Activated CD4-positive, alpha-beta T cell treated with anti-CD3 and anti-CD28 coated beads, Interleukin-2, amount 10 ng/mL, durations not matched to agents 24 days and 14 days (primary cell): ENCODE data around the gene SPNS1. TPM values are rescaled to one million over a fixed set of nuclear protein-coding genes. Genes with fewer than 3 reads are reported as not detected.
"Not testable (repeated sequence)": the region's sequence is repeated elsewhere in the genome, so short reads cannot be mapped to it uniquely, and the experiment has no call there.

Experiments used
- DNase-seq: peaks from one replicate; pipeline ENCODE4 v3.0.0; 2022
- H3K27ac Mint-ChIP-seq: one replicate; pipeline ENCODE4 v1.8.0; 2022; ENCODE audit warnings: mild to moderate bottlenecking, mixed read lengths
- H3K27me3 Mint-ChIP-seq: one replicate; pipeline ENCODE4 v1.8.0; 2022; ENCODE audit warnings: mixed read lengths
- H3K36me3 Mint-ChIP-seq: one replicate; pipeline ENCODE4 v1.8.0; 2022; ENCODE audit warnings: low read depth, mild to moderate bottlenecking, mixed read lengths
- H3K4me1 Mint-ChIP-seq: one replicate; pipeline ENCODE4 v1.8.0; 2021; ENCODE audit warnings: mixed read lengths
- H3K4me3 Mint-ChIP-seq: one replicate; pipeline ENCODE4 v1.8.0; 2022; ENCODE audit warnings: mild to moderate bottlenecking, moderate library complexity, mixed read lengths
- H3K9me3 Mint-ChIP-seq: one replicate; pipeline ENCODE4 v1.8.0; 2021; ENCODE audit warnings: mixed read lengths
- intact Hi-C: fragments of 100-400 bp; cut with micrococcal nuclease; formaldehyde crosslinking; loops from one replicate; pipeline ENCODE4 v1.15.1; 2023
- total RNA-seq: library from RNA; stranded (reverse); gene quantifications from 2 replicates; pipeline ENCODE4 v1.2.3, GENCODE V29; 2022

The SPNS1 gene, protein sequence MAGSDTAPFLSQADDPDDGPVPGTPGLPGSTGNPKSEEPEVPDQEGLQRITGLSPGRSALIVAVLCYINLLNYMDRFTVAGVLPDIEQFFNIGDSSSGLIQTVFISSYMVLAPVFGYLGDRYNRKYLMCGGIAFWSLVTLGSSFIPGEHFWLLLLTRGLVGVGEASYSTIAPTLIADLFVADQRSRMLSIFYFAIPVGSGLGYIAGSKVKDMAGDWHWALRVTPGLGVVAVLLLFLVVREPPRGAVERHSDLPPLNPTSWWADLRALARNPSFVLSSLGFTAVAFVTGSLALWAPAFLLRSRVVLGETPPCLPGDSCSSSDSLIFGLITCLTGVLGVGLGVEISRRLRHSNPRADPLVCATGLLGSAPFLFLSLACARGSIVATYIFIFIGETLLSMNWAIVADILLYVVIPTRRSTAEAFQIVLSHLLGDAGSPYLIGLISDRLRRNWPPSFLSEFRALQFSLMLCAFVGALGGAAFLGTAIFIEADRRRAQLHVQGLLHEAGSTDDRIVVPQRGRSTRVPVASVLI
- 21.2 and 23.1 TPM in 2 replicates for total RNA-seq

DNA sequence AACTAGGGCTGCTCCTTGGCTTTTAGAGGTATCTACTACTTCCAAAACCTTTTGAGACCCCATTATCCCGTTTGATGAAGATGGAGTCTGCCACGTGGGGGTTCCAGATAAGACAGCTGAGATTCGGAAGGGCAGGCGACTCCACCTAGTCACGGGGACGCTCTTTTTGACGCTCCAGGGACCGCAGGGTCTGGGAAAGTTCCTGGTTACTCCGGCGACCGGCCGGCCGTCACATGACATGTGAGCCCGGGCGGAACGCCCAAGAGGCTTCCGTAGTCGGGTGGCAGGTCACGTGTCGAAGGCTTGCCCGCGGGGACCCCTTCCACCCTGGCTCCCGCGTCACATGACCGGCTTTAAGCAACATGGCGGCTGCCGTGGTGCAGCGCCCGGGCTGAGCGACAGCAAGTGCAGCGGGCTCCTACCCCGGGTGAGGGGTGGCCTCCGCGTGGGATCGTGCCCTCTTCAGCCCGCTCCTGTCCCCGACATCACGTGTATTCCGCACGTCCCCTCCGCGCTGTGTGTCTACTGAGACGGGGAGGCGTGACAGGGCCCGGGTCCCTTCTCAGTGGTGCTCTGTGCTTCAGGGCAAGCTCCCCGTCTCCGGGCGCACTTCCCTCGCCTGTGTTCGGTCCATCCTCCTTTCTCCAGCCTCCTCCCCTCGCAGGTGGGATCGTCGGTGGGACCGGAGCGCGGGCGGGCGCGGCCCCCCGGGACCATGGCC, at the start of gene SPNS1:
SPNS1 (plus strand) TSS at position 342 of the 721 bp plus-strand sequence; CDS start at position 716, 374 bp downstream.
- Mint-ChIP-seq H3K36me3 (peaks cover 6% of the 10 kb centered on the region), H3K27ac (peak within 1 kb of the TSS; percentile 88), H3K4me1 (peaks cover 28% of the 10 kb centered on the region), H3K27me3 (no peaks in the 10 kb centered on the region), H3K9me3 (no peaks in the 10 kb centered on the region), H3K4me3 (peak within 1 kb of the TSS; percentile 96)
- DNase-seq: peak; percentile 98
- intact Hi-C loops: loop anchor here (1.0 kb wide), 1 partner anchor 10 kb away; no protein-coding TSS in a partner anchor

DNA sequence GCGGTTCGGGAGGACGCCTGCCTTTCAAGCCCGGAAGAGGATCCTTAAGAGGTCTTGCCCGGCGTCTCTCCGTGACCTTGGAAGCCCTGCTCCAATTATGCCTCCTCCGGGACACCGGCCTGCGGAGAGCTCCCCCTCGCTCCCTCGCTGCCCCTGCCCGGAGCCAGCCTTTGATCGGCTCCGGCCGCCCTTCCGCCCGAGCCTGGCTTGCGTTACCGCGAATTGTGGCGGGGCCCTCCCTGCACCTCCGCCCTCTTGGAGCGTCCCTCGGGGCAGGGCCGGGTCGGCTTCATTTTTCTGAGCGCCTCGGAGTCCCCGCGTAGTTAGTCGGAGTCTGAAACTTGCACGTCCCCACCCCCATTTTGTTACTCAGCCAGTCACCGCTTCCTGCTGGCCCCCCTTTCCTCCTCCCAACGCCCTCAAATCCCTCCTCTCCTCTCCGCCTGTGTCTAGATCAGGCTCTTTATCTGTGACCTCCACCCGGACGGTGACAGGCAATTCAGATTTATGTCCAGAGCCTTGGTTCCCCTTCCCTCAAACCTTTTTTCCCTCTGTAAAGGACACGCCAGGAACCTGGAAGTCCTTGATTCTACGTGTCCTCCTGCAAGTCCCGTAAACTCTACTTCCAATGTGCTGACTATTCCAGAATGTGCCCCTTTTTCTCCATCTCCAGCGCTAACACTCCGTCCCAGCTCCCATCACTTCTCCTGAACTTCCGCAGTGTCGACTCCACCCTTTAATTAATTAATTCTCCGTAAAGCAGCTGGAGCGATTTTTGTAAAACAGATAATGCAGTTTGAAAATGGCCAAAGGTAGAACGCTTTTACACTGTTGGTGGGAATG, 49.0 kb upstream of the SPNS1 start:
- peaks cover 9% of the 10 kb centered on the region for H3K36me3 Mint-ChIP-seq
- H3K27me3 Mint-ChIP-seq: no peaks in the 10 kb centered on the region
- peak; percentile 95 for DNase-seq
- intact Hi-C loops: loop anchor here (1.0 to 5.0 kb wide), 7 partner anchors 11 to 101 kb away; partner anchors contain the start of genes NFATC2IP, SH2B1 and TUFM
- H3K27ac Mint-ChIP-seq: peak overlapping the region; percentile 96
- no peaks in the 10 kb centered on the region for H3K9me3 Mint-ChIP-seq
- H3K4me1 Mint-ChIP-seq: peaks cover 19% of the 10 kb centered on the region
- H3K4me3 Mint-ChIP-seq: peak overlapping the region; percentile 92

DNA sequence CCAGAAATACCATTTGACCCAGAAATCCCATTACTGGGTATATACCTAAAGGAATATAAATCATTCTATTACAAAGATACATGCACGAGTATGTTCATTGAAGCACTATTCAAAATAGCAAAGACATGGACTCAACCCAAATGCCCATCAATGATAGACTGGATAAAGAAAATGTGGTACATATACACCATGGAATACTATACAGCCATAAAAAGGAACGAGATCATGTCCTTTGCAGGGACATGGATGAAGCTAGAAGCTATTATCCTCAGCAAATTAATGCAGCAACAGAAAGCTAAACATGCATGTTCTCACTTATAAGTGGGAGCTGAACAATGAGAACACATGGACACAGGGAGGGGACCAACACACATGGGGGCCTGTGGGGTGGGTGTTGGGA, 48.3 kb upstream of the SPNS1 start:
- intact Hi-C loops: loop anchor here (5.0 kb wide), 1 partner anchor 44 kb away; no protein-coding TSS in a partner anchor
- H3K36me3 Mint-ChIP-seq: not testable (repeated sequence)

GRCh38 chr16:28927815-28928214, 46.8 kb upstream of the SPNS1 start:
- intact Hi-C loops: loop anchor here (5.0 kb wide), 1 partner anchor 46 kb away; no protein-coding TSS in a partner anchor
- Mint-ChIP-seq H3K27me3 (no peaks in the 10 kb centered on the region), H3K36me3 (peaks cover 5% of the 10 kb centered on the region), H3K4me1 (peaks cover 21% of the 10 kb centered on the region), H3K9me3 (no peaks in the 10 kb centered on the region), H3K27ac (no peak overlapping the region), H3K4me3 (no peak overlapping the region)
- no peak for DNase-seq

More for the DNA sequence above, 48.3 kb upstream of the SPNS1 start:
- Mint-ChIP-seq H3K27ac (peak overlapping the region; percentile 96), H3K4me1 (peaks cover 22% of the 10 kb centered on the region), H3K4me3 (peak overlapping the region; percentile 92)
- not testable (repeated sequence) for H3K27me3 Mint-ChIP-seq, H3K9me3 Mint-ChIP-seq, DNase-seq

DNA sequence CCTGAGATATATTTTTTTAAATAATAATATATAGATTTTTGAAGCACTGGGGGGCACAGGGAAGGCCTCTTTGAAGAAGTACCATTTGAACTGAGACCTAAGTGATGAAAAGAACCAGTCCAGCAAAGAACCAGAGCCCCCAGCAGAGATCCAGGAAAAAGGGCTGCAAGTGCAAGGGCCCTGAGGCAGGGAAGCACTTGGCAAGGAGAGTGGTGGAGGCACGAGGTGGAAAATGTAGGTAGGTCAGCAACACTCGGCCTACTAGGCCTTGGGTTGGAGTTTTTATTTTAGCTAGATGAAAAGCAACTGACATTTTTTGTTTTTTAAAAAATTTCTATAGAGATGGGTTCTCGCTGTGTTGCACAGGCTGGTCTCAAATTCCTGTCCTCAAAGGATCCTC, 44.4 kb upstream of the SPNS1 start:
- Mint-ChIP-seq H3K27me3 (no peaks in the 10 kb centered on the region), H3K9me3 (no peaks in the 10 kb centered on the region), H3K27ac (no peak overlapping the region), H3K4me1 (peaks cover 21% of the 10 kb centered on the region), H3K4me3 (no peak overlapping the region), H3K36me3 (no peaks in the 10 kb centered on the region)
- DNase-seq: no peak
- intact Hi-C loops: no loop called here

DNA sequence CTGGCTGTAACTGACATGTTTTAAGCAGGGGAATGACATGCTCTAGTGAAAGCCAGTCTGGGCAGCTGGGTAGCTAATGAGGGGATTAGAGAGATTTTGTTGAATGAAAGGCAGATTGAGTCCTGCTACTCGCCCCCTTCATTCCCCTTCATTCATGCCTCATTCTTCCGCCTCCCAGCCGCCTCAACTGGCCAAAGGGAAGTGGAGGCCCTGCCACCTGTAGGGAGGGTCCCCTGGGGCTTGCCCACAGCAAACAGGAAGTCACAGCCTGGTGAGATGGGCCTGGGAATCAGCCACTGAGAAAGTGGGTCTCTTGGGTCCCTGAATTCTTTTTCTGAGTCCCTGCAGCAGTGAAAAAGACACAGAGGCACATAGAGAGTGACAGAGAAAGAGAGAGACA, 43.9 kb upstream of the SPNS1 start:
- Mint-ChIP-seq H3K4me1 (peaks cover 23% of the 10 kb centered on the region), H3K36me3 (no peaks in the 10 kb centered on the region), H3K9me3 (no peaks in the 10 kb centered on the region), H3K27me3 (no peaks in the 10 kb centered on the region), H3K4me3 (no peak overlapping the region), H3K27ac (no peak overlapping the region)
- DNase-seq: no peak
- intact Hi-C loops: no loop called here

GRCh38 chr16:28931801-28932225, 42.8 kb upstream of the SPNS1 start, which contains the start of gene CD19:
TSS of gene CD19 (plus strand) at chr16:28931971. CDS start at chr16:28932001, 30 bp downstream.
- no peak for DNase-seq
- no peak within 1 kb of the TSS for H3K27ac Mint-ChIP-seq
- H3K27me3 Mint-ChIP-seq: no peaks in the 10 kb centered on the region
- peaks cover 25% of the 10 kb centered on the region for H3K4me1 Mint-ChIP-seq
- peaks cover 2% of the 10 kb centered on the region for H3K36me3 Mint-ChIP-seq
- H3K4me3 Mint-ChIP-seq: no peak within 1 kb of the TSS
- H3K9me3 Mint-ChIP-seq: no peaks in the 10 kb centered on the region
- intact Hi-C loops: no loop called here

- intact Hi-C loops: no loop called here
- Mint-ChIP-seq H3K27me3 (no peaks in the 10 kb centered on the region), H3K4me1 (peaks cover 27% of the 10 kb centered on the region), H3K4me3 (no peak overlapping the region), H3K27ac (no peak overlapping the region), H3K36me3 (peaks cover 2% of the 10 kb centered on the region), H3K9me3 (no peaks in the 10 kb centered on the region)
- DNase-seq: no peak
Measured at GRCh38 chr16:28932339-28933141, 42.0 kb upstream of the SPNS1 start.

DNA sequence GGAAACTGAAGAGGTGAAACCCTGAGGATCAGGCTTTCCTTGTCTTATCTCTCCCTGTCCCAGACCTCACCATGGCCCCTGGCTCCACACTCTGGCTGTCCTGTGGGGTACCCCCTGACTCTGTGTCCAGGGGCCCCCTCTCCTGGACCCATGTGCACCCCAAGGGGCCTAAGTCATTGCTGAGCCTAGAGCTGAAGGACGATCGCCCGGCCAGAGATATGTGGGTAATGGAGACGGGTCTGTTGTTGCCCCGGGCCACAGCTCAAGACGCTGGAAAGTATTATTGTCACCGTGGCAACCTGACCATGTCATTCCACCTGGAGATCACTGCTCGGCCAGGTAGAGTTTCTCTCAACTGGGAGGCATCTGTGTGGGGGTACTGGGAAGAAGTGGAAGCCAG, 41.4 kb upstream of the SPNS1 start:
- intact Hi-C loops: no loop called here
- no peak overlapping the region for H3K27ac Mint-ChIP-seq
- DNase-seq: no peak
- no peaks in the 10 kb centered on the region for H3K27me3 Mint-ChIP-seq
- H3K36me3 Mint-ChIP-seq: peaks cover 2% of the 10 kb centered on the region
- H3K4me3 Mint-ChIP-seq: no peak overlapping the region
- peaks cover 24% of the 10 kb centered on the region for H3K4me1 Mint-ChIP-seq
- no peaks in the 10 kb centered on the region for H3K9me3 Mint-ChIP-seq

DNA sequence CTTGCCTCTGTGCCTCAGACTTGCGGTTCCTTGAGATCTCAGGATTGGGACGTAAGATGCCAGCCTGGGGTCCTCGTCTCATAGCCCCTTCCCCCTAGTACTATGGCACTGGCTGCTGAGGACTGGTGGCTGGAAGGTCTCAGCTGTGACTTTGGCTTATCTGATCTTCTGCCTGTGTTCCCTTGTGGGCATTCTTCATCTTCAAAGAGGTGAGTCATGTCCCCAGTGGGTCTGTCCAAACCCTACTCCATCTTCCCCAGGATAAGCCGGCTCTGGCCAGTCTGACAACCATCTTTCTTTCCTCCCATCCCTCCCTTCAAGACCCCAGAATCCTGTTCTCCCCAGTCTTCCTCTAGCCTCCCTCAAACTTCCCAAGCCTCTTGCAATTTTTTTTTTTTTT, 39.2 kb upstream of the SPNS1 start:
- Mint-ChIP-seq H3K27ac (no peak overlapping the region), H3K4me3 (peak overlapping the region; percentile 78), H3K9me3 (no peaks in the 10 kb centered on the region), H3K27me3 (peaks cover 2% of the 10 kb centered on the region), H3K36me3 (peaks cover 2% of the 10 kb centered on the region), H3K4me1 (peaks cover 24% of the 10 kb centered on the region)
- DNase-seq: no peak
- intact Hi-C loops: no loop called here

DNA sequence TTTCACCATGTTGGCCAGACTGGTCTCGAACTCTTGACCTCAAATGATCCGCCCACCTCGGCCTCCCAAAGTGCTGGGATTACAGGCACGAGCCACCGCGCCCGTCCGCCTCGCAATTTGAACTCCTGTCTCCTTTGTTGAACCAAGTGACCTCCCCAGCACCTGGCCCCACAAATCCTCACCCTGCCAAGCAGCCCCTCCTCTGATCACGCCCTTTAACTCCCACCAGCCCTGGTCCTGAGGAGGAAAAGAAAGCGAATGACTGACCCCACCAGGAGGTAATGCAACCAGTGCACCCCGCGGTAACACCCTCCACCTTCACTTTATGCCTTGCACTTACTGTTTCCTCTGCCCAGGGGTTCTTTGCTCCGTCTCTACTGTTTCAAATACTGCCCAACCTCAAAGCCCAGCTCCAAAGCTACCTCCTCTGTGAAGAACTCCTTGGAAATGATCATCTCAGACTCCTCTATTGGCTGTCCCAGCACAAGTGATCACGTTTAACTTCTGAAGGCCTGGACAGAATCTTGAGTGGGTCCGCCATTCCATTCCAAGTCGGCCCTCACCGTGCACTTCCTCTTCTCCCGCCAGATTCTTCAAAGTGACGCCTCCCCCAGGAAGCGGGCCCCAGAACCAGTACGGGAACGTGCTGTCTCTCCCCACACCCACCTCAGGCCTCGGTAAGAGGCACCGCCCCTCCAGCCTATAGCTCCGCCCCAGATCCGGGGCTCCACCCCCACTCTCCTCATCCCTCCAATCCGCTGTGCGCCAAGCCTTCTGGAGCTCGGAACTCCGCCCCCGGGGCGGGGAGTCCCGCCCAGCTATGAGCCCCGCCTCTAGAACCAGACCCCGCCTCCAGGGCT, 38.4 kb upstream of the SPNS1 start:
- peaks cover 2% of the 10 kb centered on the region for H3K27me3 Mint-ChIP-seq
- H3K4me3 Mint-ChIP-seq: peak overlapping the region; percentile 78
- peak; percentile 97 for DNase-seq
- peaks cover 2% of the 10 kb centered on the region for H3K36me3 Mint-ChIP-seq
- H3K4me1 Mint-ChIP-seq: peaks cover 19% of the 10 kb centered on the region
- intact Hi-C loops: loop anchor here (1.0 kb wide), 2 partner anchors 11 to 14 kb away; partner anchors contain the start of genes NFATC2IP and RABEP2
- H3K27ac Mint-ChIP-seq: peak overlapping the region; percentile 77
- no peaks in the 10 kb centered on the region for H3K9me3 Mint-ChIP-seq

DNA sequence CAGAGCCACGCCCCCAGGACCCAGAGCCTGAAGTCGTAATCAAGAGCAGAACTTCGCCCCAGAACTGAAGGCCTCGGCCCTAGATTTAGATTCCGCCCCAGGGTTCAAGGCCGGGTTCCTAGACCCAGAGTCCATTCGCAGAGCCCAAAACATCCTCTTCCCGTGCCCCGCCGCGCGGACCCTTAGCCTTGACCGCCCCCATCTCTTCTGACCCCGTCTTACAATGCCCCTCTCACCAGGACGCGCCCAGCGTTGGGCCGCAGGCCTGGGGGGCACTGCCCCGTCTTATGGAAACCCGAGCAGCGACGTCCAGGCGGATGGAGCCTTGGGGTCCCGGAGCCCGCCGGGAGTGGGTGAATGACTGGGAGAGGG, 37.8 kb upstream of the SPNS1 start:
- H3K27ac Mint-ChIP-seq: peak overlapping the region; percentile 77
- peaks cover 2% of the 10 kb centered on the region for H3K36me3 Mint-ChIP-seq
- peaks cover 2% of the 10 kb centered on the region for H3K27me3 Mint-ChIP-seq
- intact Hi-C loops: loop anchor here (1.0 kb wide), 2 partner anchors 11 to 14 kb away; partner anchors contain the start of genes NFATC2IP and RABEP2
- DNase-seq: no peak
- peaks cover 19% of the 10 kb centered on the region for H3K4me1 Mint-ChIP-seq
- H3K4me3 Mint-ChIP-seq: peak overlapping the region; percentile 78
- no peaks in the 10 kb centered on the region for H3K9me3 Mint-ChIP-seq
